ENCODE results near the gene TIMM22. TPM values are rescaled to one million over a fixed set of nuclear protein-coding genes. Genes with fewer than 3 reads are reported as not detected.
A peak's percentile ranks its signal among the peaks of the same experiment; 100 is the strongest.
"Not testable (repeated sequence)": the region's sequence is repeated elsewhere in the genome, so short reads cannot be mapped to it uniquely, and the experiment has no call there.

TIMM22 gene
- polyA plus RNA-seq, 3 donors, result 13.5 to 16.0 (median 14.8) TPM

DNA sequence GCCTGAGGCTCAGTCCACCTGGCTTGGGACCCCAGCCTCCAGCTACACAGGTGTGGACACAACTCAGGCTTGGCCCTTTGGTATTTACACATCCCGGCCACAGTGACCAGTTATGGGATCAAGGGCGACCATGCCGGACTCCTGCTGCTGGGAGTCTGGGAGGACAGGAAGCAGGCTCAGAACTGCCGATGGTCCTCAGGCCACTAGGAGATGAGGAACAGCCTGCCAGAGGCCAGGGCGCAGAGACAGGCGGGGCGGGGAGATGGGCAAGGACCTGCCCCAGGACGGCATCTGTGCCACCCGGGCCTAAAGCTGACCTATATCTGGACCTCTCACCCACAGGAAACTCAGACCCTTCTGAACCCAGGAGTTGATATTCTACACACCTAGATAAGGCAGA, 29.8 kb upstream of the TIMM22 start:
- no peak for DNase-seq (ENCODE audit: extremely low read depth in 1 of 11, low read depth in 9 of 11, low spot score in 4 of 11)

DNA sequence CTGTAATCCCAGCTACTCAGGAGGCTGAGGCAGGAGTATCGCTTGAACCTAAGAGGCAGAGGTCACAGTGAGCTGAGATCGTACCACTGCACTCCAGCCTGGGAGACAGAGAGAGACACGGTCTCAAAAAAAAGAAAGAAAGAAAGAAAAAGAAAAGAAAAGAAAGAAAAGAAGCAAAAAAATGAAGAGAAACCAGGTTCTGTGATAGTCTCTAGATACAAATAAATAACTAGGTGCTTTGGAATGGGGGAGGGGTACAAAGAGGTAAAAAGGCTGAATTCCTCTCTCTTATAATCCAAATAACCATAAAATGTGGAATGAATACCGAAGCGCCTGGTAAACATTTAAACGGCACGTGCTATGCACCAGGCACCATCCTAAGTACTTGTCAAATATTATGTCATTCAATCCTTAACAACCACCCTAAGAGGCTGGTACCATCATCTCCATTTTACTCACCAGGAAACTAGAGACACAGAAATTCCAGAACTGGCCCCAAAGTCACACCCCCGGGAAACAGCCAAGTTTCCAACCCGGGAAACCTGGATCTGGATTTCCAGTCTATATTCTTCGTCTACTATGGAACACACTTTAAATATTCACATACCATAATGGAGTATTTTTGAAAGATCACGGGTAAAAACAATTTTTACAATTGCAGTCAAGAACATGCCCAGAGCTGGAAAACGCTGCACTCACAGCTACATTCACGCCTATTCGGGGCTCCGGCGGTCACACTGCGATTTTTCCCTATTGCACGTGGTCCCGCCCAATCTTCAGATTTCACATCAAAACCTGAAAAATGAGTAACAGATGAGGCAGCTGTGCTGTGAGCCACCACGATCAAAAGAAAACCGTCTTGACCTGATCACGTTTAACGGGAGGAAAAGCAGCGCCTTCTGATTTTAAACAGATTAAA, 27.9 kb upstream of the TIMM22 start:
- no peak for DNase-seq (ENCODE audit: extremely low read depth in 1 of 11, low read depth in 9 of 11, low spot score in 4 of 11)

DNA sequence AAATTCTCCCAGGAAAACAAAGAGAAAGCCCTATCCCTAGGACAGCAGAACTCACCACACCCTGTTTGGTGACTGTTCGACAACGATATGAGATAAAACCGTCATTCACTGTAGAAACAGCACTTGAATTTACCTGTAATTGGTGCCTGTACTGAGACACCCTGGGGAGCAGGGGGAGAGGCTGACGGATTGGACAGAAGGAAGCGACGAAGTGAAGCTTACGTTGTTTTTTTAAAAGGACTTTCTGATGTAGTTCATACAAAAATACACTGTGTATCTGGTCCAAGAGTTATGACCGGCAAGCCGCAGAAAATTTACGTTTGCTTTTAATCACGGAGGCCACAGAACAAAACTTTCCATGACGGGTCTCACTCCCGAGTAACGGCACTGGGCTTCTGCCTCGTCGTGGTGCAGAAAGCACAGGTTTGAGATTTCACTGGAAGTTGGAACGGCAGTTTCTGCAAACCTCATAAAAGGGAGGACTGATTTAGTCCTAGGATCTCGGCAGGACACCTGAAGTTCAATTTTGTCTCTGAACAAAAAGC, 27.0 kb upstream of the TIMM22 start:
- DNase-seq (ENCODE audit: extremely low read depth in 1 of 11, low read depth in 9 of 11, low spot score in 4 of 11), result no peak

DNA sequence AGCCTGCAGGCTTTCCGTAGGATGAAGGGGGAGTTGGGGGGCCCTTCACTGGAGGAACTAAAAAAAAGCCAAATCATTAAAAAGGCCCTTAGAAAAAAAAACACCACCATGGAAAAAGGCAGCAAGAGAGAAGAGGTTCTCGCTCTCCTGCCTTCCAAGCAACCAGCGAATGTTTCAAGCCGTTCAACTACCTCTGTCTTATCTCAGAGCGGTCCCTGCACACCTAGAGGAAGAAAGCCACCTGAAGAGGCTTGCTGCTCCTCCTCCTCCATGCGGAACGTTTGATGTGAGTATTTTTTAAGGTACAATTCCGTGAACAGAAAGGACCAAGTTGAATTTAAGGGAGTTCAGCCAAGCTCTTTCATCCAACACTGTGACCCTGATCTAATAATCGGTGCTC, 26.6 kb upstream of the TIMM22 start:
- no peak for DNase-seq (ENCODE audit: extremely low read depth in 1 of 11, low read depth in 9 of 11, low spot score in 4 of 11)

- not testable (repeated sequence) for DNase-seq (ENCODE audit: extremely low read depth in 1 of 11, low read depth in 9 of 11, low spot score in 4 of 11)
Observed at GRCh38 chr17:971861-972260, 25.1 kb upstream of the TIMM22 start.

DNA sequence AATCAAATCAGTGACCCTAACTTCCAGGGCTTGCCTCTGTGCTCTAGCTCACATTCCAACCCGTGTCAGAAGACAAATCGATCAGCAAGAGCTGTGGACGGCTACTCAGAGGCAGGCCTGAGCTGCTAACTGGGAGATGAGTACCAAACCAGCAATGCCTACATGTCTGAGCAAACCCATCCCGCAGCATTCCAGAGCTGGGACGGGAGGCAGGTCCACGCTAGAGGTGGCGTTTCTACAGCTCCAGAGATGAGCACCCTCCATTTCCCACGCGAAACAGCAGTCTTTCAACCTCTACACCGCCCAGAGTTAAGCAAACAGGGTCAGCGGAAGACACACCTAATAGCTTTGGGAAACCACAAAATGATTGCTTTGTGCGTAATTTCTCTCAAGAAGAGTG, 23.9 kb upstream of the TIMM22 start:
- no peak for DNase-seq (ENCODE audit: extremely low read depth in 1 of 11, low read depth in 9 of 11, low spot score in 4 of 11)

DNA sequence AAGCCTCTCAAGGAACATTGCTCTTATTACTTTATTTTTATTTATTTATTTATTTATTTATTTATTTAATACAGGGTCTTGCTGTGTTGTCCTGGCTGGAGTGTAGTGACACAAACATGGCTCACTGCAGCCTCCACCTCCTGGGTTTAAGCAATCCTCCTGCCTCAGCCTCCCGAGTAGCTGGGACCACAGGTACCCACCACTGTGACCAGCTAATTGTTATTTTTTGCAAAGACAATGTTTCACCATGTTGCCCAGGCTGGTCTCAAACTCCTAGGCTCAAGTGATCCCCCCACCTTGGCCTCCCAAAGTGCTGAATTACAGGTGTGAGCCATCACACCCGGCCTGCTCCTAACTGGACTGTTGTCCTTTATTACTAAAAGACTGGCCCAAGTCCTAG, 22.2 kb upstream of the TIMM22 start:
- not testable (repeated sequence) for DNase-seq (ENCODE audit: extremely low read depth in 1 of 11, low read depth in 9 of 11, low spot score in 4 of 11)

- DNase-seq (ENCODE audit: extremely low read depth in 1 of 11, low read depth in 9 of 11, low spot score in 4 of 11), result no peak
Observed at GRCh38 chr17:975371-975915, 21.5 kb upstream of the TIMM22 start.

- DNase-seq (ENCODE audit: extremely low read depth in 1 of 11, low read depth in 9 of 11, low spot score in 4 of 11), result no peak
Observed at GRCh38 chr17:976312-976711, 20.6 kb upstream of the TIMM22 start.

DNA sequence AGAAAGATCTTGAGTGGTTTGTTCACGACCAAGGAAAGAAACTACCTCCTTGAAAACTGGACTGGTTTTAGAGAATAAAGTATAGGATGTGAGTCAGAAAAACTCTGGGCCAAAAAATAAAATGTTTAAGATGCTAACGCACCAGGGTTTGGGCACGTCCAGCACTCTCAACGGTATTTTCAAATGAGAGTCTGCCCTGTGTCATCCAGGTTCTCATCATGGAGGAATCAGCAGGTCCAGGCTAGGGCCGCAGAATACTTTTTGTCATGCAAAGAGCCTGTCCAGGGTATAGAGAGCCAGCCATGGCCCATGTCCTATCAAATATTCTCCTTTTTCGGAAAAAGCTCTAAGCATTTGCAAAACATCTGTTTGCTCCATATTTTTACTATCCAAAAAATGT, 19.8 kb upstream of the TIMM22 start:
- DNase-seq (ENCODE audit: extremely low read depth in 1 of 11, low read depth in 9 of 11, low spot score in 4 of 11), result no peak

GRCh38 chr17:978103-979093, 18.5 kb upstream of the TIMM22 start:
- peak in 2 of 11 donors; percentile 31 to 38 for DNase-seq (ENCODE audit: extremely low read depth in 1 of 11, low read depth in 9 of 11, low spot score in 4 of 11)

DNA sequence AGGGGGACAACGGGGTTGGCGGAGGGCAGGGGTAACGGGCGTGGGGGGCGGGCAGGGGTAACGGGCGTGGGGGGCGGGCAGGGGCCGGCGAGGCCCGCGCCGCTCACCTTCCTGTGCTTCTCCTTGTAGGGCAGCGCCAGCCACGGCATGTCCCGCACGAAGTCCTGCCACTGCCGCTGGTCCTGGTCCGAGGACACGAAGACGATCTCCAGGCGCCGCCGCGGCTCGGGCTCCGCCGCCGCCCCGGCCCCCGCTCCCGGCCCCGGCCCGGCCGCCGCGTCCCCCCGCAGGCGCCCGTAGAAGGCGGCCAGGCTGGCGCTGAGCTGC, 17.8 kb upstream of the TIMM22 start:
- DNase-seq (ENCODE audit: extremely low read depth in 1 of 11, low read depth in 9 of 11, low spot score in 4 of 11), result no peak

- DNase-seq (ENCODE audit: extremely low read depth in 1 of 11, low read depth in 9 of 11, low spot score in 4 of 11), result peak in 5 of 11 donors; percentile 54 to 76 (median 73)
Observed at GRCh38 chr17:979539-980405, 17.2 kb upstream of the TIMM22 start, which contains the start of gene NXN. Gene NXN (minus strand): TSS chr17:979776.

- DNase-seq (ENCODE audit: extremely low read depth in 1 of 11, low read depth in 9 of 11, low spot score in 4 of 11), result peak in 10 of 11 donors; percentile 66 to 90 (median 78)
Observed at GRCh38 chr17:980406-981291, 16.3 kb upstream of the TIMM22 start.

- DNase-seq (ENCODE audit: extremely low read depth in 1 of 11, low read depth in 9 of 11, low spot score in 4 of 11), result no peak
Observed at GRCh38 chr17:981292-981658, 15.7 kb upstream of the TIMM22 start.

GRCh38 chr17:983921-984320, 13.0 kb upstream of the TIMM22 start:
- no peak for DNase-seq (ENCODE audit: extremely low read depth in 1 of 11, low read depth in 9 of 11, low spot score in 4 of 11)

GRCh38 chr17:986322-986929, 10.5 kb upstream of the TIMM22 start:
- DNase-seq (ENCODE audit: extremely low read depth in 1 of 11, low read depth in 9 of 11, low spot score in 4 of 11), result no peak

Measured in renal cortex interstitium (tissue), 11 donors.